ENCODE results near the gene SCYL3. TPM values are rescaled to one million over a fixed set of nuclear protein-coding genes. Genes with fewer than 3 reads are reported as not detected.

Gene SCYL3
- polyA plus RNA-seq, 2 donors = 3.8 to 5.3 TPM

DNA sequence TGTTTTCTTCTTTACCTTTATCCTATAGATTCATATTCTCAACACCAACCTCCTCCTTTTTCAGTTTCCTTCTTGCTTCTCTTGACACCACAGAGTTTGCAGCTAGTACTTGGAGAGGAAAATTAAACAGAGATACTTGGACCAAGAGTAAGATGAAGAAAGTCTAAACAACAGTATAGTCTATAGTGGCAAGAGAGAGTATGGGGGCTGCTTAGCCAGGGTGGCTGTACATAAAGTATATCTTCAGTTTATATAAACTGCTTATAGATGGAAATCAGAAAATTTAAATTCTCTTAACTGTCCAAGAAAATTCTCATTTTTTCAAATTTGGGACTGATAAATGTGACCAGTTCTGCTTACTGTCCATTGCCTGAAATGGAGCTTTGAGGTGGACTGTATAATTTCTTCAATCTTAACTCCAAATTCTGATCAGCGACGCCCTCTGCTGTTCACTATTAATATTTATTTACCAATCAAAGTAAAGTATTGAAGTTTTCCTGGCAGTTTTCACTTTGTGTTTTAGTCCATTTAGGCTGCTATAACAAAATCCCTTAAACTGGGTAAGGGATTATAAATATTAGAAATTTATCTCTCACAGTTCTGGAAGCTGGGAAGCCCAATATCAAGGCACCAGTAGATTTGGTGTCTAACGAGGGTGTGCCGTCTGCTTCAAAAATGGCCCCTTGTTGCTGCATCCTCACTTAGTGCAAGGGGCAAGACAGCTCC lies 84.2 kb downstream of the SCYL3 start:
- no peaks in the 10 kb centered on the region for H3K4me1 ChIP-seq (ENCODE audit: control insufficient read depth in 2 of 2, insufficient read depth in 2 of 2, low read length in 1 of 2)
- no peak overlapping the region for H3K4me3 ChIP-seq (ENCODE audit: low read depth in 1 of 2, low read length in 2 of 2)
- H3K36me3 ChIP-seq (ENCODE audit: control insufficient read depth in 2 of 2, insufficient read depth in 2 of 2, low read length in 1 of 2) = no peaks in the 10 kb centered on the region
- H3K27ac ChIP-seq (ENCODE audit: low read depth in 2 of 2, low read length in 1 of 2) = no peak overlapping the region
- 58 to 60% methylated on average over 4 of the region's 4 CpGs for WGBS, 2 donors
- no peaks in the 10 kb centered on the region for H3K27me3 ChIP-seq (ENCODE audit: control insufficient read depth in 1 of 2, insufficient read depth in 2 of 2, low read length in 2 of 2)
- no peaks in the 10 kb centered on the region for H3K9me3 ChIP-seq (ENCODE audit: control insufficient read depth in 2 of 2, insufficient read depth in 1 of 2, low read depth in 1 of 2, low read length in 1 of 2)

DNA sequence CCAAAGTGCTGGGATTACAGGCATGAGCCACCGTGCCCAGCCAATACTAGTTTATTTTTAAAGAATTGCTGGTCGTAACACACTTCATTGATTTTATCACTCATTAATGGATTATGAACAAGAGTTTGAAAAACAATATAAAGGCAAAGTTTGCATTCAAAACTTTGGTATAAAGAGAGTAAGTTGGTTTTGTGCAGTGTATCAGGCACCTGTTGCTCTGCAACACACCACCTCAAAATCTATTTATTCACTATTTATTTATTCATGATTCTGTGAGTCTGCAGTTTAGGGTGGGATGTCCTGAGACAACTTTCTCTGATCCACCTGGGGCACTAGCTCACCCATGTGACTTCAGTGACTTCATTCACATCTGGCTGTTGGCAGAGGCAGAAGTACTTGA lies 88.8 kb downstream of the SCYL3 start:
- Histone ChIP-seq H3K4me3 (ENCODE audit: low read depth in 1 of 2, low read length in 2 of 2) (no peak overlapping the region), H3K4me1 (ENCODE audit: control insufficient read depth in 2 of 2, insufficient read depth in 2 of 2, low read length in 1 of 2) (no peaks in the 10 kb centered on the region), H3K36me3 (ENCODE audit: control insufficient read depth in 2 of 2, insufficient read depth in 2 of 2, low read length in 1 of 2) (no peaks in the 10 kb centered on the region), H3K9me3 (ENCODE audit: control insufficient read depth in 2 of 2, insufficient read depth in 1 of 2, low read depth in 1 of 2, low read length in 1 of 2) (no peaks in the 10 kb centered on the region), H3K27me3 (ENCODE audit: control insufficient read depth in 1 of 2, insufficient read depth in 2 of 2, low read length in 2 of 2) (no peaks in the 10 kb centered on the region), H3K27ac (ENCODE audit: low read depth in 2 of 2, low read length in 1 of 2) (no peak overlapping the region)
- 89 to 90% methylated on average over 2 of the region's 2 CpGs for WGBS, 2 donors

DNA sequence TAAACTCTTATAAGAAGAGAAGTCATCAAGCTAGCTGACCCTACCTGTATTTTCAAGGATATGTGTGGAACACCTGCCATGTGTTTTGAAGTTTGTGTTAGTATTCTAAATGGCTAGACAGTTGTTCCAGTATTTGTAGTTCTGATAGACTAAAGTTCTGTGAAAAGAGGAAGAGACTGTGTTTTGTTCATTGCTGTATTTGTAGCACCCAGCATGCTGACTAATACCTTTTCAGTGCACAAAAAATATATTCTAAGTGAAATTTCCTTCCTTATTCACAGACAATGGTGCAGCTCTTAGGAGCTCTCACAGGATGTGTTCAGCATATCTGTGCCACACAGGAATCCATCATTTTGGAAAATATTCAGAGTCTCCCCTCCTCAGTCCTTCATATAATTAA lies 90.8 kb downstream of the SCYL3 start:
- H3K27ac ChIP-seq (ENCODE audit: low read depth in 2 of 2, low read length in 1 of 2) = no peak overlapping the region
- H3K9me3 ChIP-seq (ENCODE audit: control insufficient read depth in 2 of 2, insufficient read depth in 1 of 2, low read depth in 1 of 2, low read length in 1 of 2) = no peaks in the 10 kb centered on the region
- no peak overlapping the region for H3K4me3 ChIP-seq (ENCODE audit: low read depth in 1 of 2, low read length in 2 of 2)
- H3K4me1 ChIP-seq (ENCODE audit: control insufficient read depth in 2 of 2, insufficient read depth in 2 of 2, low read length in 1 of 2) = no peaks in the 10 kb centered on the region
- H3K27me3 ChIP-seq (ENCODE audit: control insufficient read depth in 1 of 2, insufficient read depth in 2 of 2, low read length in 2 of 2) = no peaks in the 10 kb centered on the region
- no peaks in the 10 kb centered on the region for H3K36me3 ChIP-seq (ENCODE audit: control insufficient read depth in 2 of 2, insufficient read depth in 2 of 2, low read length in 1 of 2)

Other genes with a start within 250 kb of the SCYL3 start
- under 1 TPM; 0.19 to 0.22 TPM for gene SELL, start 182.3 kb downstream of the SCYL3 start, polyA plus RNA-seq
- under 1 TPM; 0.25 to 0.57 TPM for gene SELE, start 159.8 kb downstream of the SCYL3 start, polyA plus RNA-seq
- 1 to 10 TPM; 5.7 to 5.8 TPM for gene METTL18, start 99.0 kb downstream of the SCYL3 start, polyA plus RNA-seq
- 1 to 10 TPM; 4.8 to 10.0 TPM for gene KIFAP3, start 180.8 kb upstream of the SCYL3 start, polyA plus RNA-seq

Data from esophagus (tissue), 2 donors.